ENCODE measurements around the gene PKP3.

The PKP3 gene

DNA sequence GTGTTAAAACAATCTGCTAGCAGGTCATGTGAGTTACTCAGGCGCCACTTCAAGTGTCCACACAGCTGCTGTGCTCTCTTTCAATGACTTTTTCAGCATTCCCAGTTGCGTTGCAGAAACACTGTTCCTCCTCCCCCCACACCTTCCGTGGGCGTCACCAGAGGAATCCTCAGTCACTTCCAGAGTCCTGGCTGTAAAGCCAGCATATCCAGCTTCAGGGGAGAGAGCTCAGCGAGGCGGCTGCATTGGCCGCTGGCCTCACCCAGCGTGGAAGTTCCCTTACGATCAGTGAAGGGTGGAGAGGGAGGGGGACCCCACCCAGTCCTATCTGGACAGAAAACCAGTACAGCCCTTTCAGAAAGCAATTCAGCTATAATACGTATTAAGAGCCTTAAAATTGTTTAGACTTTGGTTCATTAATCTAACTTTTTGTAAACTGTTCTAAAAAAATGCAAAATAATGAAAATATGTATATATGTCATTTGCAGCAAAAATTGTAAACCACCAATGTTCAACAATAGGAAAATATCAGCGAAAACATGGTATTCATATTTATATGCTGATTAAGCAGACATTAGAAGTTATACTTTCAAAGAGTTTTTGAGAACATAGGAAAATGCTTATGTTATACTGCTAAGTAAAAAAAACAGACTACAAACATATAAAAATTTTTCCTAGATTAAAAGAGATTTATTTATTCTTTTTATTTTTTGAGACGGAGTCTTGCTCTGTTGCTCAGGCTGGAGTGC lies 50.6 kb downstream of the PKP3 start:
- no peak overlapping the region for H3K4me3 ChIP-seq (ENCODE audit: low read depth in 1 of 2, low read length in 2 of 2)
- no peak for DNase-seq

DNA sequence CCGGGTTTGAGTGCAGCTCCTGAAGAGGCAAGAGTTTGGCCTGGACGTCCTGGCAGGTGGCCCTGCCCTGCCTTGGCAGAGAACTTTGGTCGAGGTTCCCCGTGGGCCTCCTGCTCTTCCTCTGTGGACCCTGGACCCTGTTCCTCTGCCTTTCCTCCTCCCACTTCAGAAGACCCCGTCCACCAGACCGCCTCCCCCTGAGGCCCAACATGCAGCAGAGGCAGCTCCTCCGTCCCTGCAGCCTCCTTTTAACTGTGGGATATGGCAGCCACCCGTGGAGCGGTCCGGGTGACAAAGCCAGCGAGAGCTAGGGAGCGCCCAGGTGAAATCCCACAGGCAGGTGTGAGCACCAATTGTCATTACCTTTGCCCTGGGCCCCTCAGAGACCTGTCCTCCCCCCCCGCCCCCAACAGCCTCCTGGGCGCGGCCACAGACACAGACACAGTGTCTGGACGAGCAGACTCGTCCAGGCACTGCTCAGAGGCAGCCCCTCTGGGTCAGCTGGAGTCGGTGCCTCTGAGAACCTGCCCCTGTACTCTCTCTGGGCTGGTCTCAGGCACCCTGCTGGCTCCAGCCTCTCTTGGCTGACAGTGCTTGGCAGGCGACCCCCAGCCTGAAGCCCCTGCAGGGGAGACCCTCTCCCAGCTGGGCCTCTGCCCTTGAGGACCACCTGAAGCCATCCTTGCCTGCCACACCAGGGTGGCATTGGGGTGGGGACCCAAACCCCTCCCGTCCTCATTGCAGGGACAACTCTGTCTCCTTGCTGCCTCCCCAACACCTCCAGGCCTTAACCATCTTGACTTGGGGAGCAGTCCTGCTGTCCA lies 52.0 kb downstream of the PKP3 start:
- no peak for DNase-seq
- H4K20me1 ChIP-seq (ENCODE audit: insufficient read depth, low read length), result peaks cover 2% of the 10 kb centered on the region; the same call in 1 of the 2 replicates

More for the DNA sequence above, 50.6 kb downstream of the PKP3 start:
- peaks cover 15% of the 10 kb centered on the region for H3K79me2 ChIP-seq (ENCODE audit: insufficient read depth, low read length)
- H3K27me3 ChIP-seq (ENCODE audit: insufficient read depth, low read length, poor library complexity), result no peaks in the 10 kb centered on the region
- H3K27ac ChIP-seq (ENCODE audit: low read length), result no peak overlapping the region
- H3K4me2 ChIP-seq (ENCODE audit: insufficient read depth, low read length), result no peak overlapping the region
- H3K36me3 ChIP-seq (ENCODE audit: insufficient read depth, low read length), result no peaks in the 10 kb centered on the region
- peaks cover 20% of the 10 kb centered on the region for H3K4me1 ChIP-seq (ENCODE audit: insufficient read depth, low read length)
- no peaks in the 10 kb centered on the region for H3K9me3 ChIP-seq (ENCODE audit: insufficient read depth, low read length, severe bottlenecking)
- no peak overlapping the region for H2AFZ ChIP-seq (ENCODE audit: low read depth, low read length)
- no peak for ATAC-seq (ENCODE audit: insufficient read depth, low read depth)
- no peaks in the 10 kb centered on the region for H4K20me1 ChIP-seq (ENCODE audit: insufficient read depth, low read length)
- H3K9ac ChIP-seq (ENCODE audit: low read depth, low read length), result no peak overlapping the region
- TF ChIP-seq EZH2 (IDR thresholded peaks at IDR 0.05; ENCODE audit: borderline replicate concordance, low read depth, low read length, severe bottlenecking), result no peak

DNA sequence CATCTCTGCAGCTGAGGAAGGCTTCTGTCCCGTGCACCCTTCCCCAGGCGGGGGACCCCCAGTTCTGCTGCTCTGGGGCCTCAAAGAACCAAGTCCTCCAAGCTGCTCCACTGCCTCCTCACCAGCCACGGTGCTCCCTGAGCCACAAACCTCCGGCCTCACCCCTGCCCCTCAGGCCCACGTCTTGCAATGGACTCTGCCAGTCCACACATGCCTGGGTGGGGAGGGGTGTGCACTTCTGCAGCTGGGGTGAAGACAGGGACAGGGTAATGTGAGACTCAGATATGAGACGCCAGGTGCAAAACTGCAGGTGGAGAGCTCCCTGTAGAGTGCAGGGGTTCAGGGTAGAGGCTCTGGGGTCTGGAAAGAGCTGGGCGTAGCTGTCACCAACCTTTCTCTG lies 52.9 kb downstream of the PKP3 start:
- Histone ChIP-seq H3K9ac (ENCODE audit: low read depth, low read length) (no peak overlapping the region), H3K79me2 (ENCODE audit: insufficient read depth, low read length) (peaks cover 36% of the 10 kb centered on the region), H3K9me3 (ENCODE audit: insufficient read depth, low read length, severe bottlenecking) (no peaks in the 10 kb centered on the region), H3K27ac (ENCODE audit: low read length) (no peak overlapping the region), H3K36me3 (ENCODE audit: insufficient read depth, low read length) (peaks cover 3% of the 10 kb centered on the region), H3K4me1 (ENCODE audit: insufficient read depth, low read length) (peaks cover 37% of the 10 kb centered on the region), H3K27me3 (ENCODE audit: insufficient read depth, low read length, poor library complexity) (no peaks in the 10 kb centered on the region), H3K4me2 (ENCODE audit: insufficient read depth, low read length) (no peak overlapping the region), H2AFZ (ENCODE audit: low read depth, low read length) (no peak overlapping the region; the same call in 1 of the 2 replicates), H4K20me1 (ENCODE audit: insufficient read depth, low read length) (peaks cover 11% of the 10 kb centered on the region), H3K4me3 (ENCODE audit: low read depth in 1 of 2, low read length in 2 of 2) (no peak overlapping the region)
- TF ChIP-seq, protein P1, sequence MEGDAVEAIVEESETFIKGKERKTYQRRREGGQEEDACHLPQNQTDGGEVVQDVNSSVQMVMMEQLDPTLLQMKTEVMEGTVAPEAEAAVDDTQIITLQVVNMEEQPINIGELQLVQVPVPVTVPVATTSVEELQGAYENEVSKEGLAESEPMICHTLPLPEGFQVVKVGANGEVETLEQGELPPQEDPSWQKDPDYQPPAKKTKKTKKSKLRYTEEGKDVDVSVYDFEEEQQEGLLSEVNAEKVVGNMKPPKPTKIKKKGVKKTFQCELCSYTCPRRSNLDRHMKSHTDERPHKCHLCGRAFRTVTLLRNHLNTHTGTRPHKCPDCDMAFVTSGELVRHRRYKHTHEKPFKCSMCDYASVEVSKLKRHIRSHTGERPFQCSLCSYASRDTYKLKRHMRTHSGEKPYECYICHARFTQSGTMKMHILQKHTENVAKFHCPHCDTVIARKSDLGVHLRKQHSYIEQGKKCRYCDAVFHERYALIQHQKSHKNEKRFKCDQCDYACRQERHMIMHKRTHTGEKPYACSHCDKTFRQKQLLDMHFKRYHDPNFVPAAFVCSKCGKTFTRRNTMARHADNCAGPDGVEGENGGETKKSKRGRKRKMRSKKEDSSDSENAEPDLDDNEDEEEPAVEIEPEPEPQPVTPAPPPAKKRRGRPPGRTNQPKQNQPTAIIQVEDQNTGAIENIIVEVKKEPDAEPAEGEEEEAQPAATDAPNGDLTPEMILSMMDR (IDR thresholded peaks at IDR 0.05; ENCODE audit: borderline replicate concordance, extremely low read depth, low read length, poor library complexity, severe bottlenecking), result no peak
- TF ChIP-seq EZH2 (IDR thresholded peaks at IDR 0.05; ENCODE audit: borderline replicate concordance, low read depth, low read length, severe bottlenecking), result no peak
- ATAC-seq (ENCODE audit: insufficient read depth, low read depth), result no peak
- DNase-seq, result no peak

More for the DNA sequence above, 52.0 kb downstream of the PKP3 start:
- Histone ChIP-seq H3K4me3 (ENCODE audit: low read depth in 1 of 2, low read length in 2 of 2) (no peak overlapping the region), H3K27ac (ENCODE audit: low read length) (no peak overlapping the region), H2AFZ (ENCODE audit: low read depth, low read length) (no peak overlapping the region), H3K9me3 (ENCODE audit: insufficient read depth, low read length, severe bottlenecking) (no peaks in the 10 kb centered on the region), H3K4me1 (ENCODE audit: insufficient read depth, low read length) (peaks cover 28% of the 10 kb centered on the region), H3K4me2 (ENCODE audit: insufficient read depth, low read length) (no peak overlapping the region), H3K79me2 (ENCODE audit: insufficient read depth, low read length) (peaks cover 27% of the 10 kb centered on the region), H3K36me3 (ENCODE audit: insufficient read depth, low read length) (no peaks in the 10 kb centered on the region; the same call in 1 of the 2 replicates), H3K9ac (ENCODE audit: low read depth, low read length) (no peak overlapping the region), H3K27me3 (ENCODE audit: insufficient read depth, low read length, poor library complexity) (no peaks in the 10 kb centered on the region)
- ATAC-seq (ENCODE audit: insufficient read depth, low read depth), result no peak
- TF ChIP-seq, protein P1 (IDR thresholded peaks at IDR 0.05; ENCODE audit: borderline replicate concordance, extremely low read depth, low read length, poor library complexity, severe bottlenecking), result no peak
- TF ChIP-seq EZH2 (IDR thresholded peaks at IDR 0.05; ENCODE audit: borderline replicate concordance, low read depth, low read length, severe bottlenecking), result no peak

Measured in DND-41 (cell line).